Chondrocyte (in vitro differentiated cells): ENCODE results near the gene GARRE1. TPM values are rescaled to one million over a fixed set of nuclear protein-coding genes. Genes with fewer than 3 reads are reported as not detected.

ENCODE experiments used
- DNase-seq: peaks from one replicate; pipeline ENCODE4 v3.0.0; 2021; ENCODE audit warnings: mixed read lengths, low spot score
- H3K27ac Mint-ChIP-seq: one replicate; pipeline ENCODE4 v1.8.0; 2021; ENCODE audit warnings: mild to moderate bottlenecking, moderate library complexity, mixed read lengths; ENCODE audit not compliant: unreplicated experiment
- H3K27me3 Mint-ChIP-seq: 2 replicates; pipeline ENCODE4 v1.8.0; 2021; ENCODE audit warnings: low read depth, mixed read lengths
- H3K36me3 Mint-ChIP-seq: 2 replicates; pipeline ENCODE4 v1.8.0; 2021; ENCODE audit warnings: low read depth, mixed read lengths
- H3K4me1 Mint-ChIP-seq: 2 replicates; pipeline ENCODE4 v1.8.0; 2021; ENCODE audit warnings: low read depth, mild to moderate bottlenecking, mixed read lengths
- H3K4me3 Mint-ChIP-seq: one replicate; pipeline ENCODE4 v1.8.0; 2021; ENCODE audit warnings: mild to moderate bottlenecking, moderate library complexity, mixed read lengths; ENCODE audit not compliant: unreplicated experiment
- H3K9me3 Mint-ChIP-seq: 2 replicates; pipeline ENCODE4 v1.8.0; 2021; ENCODE audit warnings: low read depth, mixed read lengths
- total RNA-seq: library from RNA; stranded (reverse); gene quantifications from 3 replicates; pipeline ENCODE4 v1.2.1, GENCODE V29; 2021
- TF ChIP-seq, protein P1 (sequence below): fragments of 200-600 bp; sonication (generic); IDR thresholded peaks from 2 replicates; pipeline ENCODE4 v1.5.0; 2021; ENCODE audit warnings: antibody characterized with exemption, mild to moderate bottlenecking, moderate library complexity

GARRE1 gene
- total RNA-seq, 1 donor from 2014 or later: 24.4 TPM

DNA sequence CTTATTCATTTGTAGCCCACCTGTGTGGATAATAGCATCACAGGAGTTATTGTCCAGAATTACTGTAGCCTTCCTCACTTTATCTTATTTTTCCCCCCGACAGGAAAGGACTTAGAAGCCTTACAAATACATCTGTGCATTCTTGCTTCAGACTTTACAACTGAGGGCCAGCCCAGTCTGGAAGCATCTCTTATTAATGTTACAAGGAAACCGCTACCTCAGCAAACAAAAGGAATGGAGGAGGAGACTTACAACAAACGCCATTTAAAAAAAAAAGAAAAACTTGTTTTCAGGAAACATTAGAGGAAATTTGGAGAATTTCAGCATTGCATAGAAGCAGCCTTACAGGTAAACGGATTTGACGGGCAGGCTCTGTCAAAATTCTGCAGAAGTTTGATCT, 45.2 kb downstream of the GARRE1 start:
- H3K27ac Mint-ChIP-seq: no peak overlapping the region

GRCh38 chr19:34300380-34300779, 46.0 kb downstream of the GARRE1 start:
- H3K27me3 Mint-ChIP-seq: no peaks in the 10 kb centered on the region
- peaks cover 4% of the 10 kb centered on the region for H3K4me1 Mint-ChIP-seq
- H3K4me3 Mint-ChIP-seq: no peak overlapping the region
- DNase-seq: no peak
- H3K27ac Mint-ChIP-seq: no peak overlapping the region
- TF ChIP-seq, protein P1, sequence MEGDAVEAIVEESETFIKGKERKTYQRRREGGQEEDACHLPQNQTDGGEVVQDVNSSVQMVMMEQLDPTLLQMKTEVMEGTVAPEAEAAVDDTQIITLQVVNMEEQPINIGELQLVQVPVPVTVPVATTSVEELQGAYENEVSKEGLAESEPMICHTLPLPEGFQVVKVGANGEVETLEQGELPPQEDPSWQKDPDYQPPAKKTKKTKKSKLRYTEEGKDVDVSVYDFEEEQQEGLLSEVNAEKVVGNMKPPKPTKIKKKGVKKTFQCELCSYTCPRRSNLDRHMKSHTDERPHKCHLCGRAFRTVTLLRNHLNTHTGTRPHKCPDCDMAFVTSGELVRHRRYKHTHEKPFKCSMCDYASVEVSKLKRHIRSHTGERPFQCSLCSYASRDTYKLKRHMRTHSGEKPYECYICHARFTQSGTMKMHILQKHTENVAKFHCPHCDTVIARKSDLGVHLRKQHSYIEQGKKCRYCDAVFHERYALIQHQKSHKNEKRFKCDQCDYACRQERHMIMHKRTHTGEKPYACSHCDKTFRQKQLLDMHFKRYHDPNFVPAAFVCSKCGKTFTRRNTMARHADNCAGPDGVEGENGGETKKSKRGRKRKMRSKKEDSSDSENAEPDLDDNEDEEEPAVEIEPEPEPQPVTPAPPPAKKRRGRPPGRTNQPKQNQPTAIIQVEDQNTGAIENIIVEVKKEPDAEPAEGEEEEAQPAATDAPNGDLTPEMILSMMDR: no peak
- H3K36me3 Mint-ChIP-seq: peaks cover 12% of the 10 kb centered on the region
- H3K9me3 Mint-ChIP-seq: no peaks in the 10 kb centered on the region

More for the DNA sequence above, 45.2 kb downstream of the GARRE1 start:
- Mint-ChIP-seq H3K4me1 (no peaks in the 10 kb centered on the region), H3K36me3 (peaks cover 8% of the 10 kb centered on the region), H3K27me3 (no peaks in the 10 kb centered on the region), H3K4me3 (no peak overlapping the region), H3K9me3 (no peaks in the 10 kb centered on the region)
- TF ChIP-seq, protein P1: no peak
- no peak for DNase-seq

- TF ChIP-seq, protein P1: no peak
- peaks cover 10% of the 10 kb centered on the region for H3K4me1 Mint-ChIP-seq
- no peak for DNase-seq
- no peaks in the 10 kb centered on the region for H3K27me3 Mint-ChIP-seq
- no peaks in the 10 kb centered on the region for H3K9me3 Mint-ChIP-seq
- peaks cover 14% of the 10 kb centered on the region for H3K36me3 Mint-ChIP-seq
- no peak overlapping the region for H3K4me3 Mint-ChIP-seq
- H3K27ac Mint-ChIP-seq: no peak overlapping the region
Measured at GRCh38 chr19:34300962-34301361, 46.6 kb downstream of the GARRE1 start.

Other genes with a start within 250 kb of the GARRE1 start
- gene LSM14A, start 82.0 kb upstream of the GARRE1 start, total RNA-seq: 79.1 to 89.4 TPM (median 83.7 TPM) in 3 replicates
- gene GPI, start 110.6 kb downstream of the GARRE1 start, total RNA-seq: 209 to 228 TPM (median 221 TPM) in 3 replicates
- 6.6 to 8.7 TPM (median 8.6 TPM) in 3 replicates for gene PDCD2L, start 149.8 kb downstream of the GARRE1 start, total RNA-seq
- 81.2 to 103 TPM (median 94.6 TPM) in 3 replicates for gene UBA2, start 173.8 kb downstream of the GARRE1 start, total RNA-seq
- gene WTIP, start 227.2 kb downstream of the GARRE1 start, total RNA-seq: 32.8 to 45.9 TPM (median 41.6 TPM) in 3 replicates